ENCODE data around the gene PPP2R2B.
"Not testable (repeated sequence)": the region's sequence is repeated elsewhere in the genome, so short reads cannot be mapped to it uniquely, and the experiment has no call there.

PPP2R2B gene

DNA sequence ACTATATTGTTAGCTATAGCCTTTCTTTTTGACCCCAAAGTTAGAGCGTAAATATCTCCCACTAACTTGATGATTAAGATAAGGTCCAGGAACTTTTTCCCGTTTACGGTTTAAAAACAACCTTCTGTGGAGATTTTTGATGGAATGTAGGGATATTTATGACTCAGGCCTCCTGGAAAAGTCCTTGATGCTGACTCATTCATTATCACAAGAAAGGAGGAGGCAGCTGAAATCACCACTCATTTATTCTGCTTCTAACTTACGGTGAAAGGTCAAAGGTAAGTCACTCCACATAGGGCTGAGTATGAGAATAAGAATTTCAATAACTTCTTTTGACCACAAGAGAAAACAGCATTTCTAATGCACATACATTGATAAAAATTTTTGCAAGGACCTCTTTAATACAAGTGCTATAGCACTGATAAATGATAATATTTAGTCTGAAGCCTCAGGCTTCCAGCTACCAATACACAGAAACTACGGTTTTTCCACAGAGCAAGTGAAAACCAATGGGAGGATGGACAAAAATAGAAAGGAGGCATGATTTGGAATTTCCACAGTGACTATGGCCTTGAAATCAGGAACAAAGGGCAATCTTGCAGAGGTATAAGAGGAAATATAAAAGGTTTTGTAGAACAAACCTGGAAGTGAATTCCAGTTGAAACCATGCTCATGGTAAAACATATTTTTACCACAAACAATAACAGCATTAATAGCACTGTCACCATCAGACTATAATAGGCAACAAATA is 146.5 kb downstream of the PPP2R2B start:
- DNase-seq: no peak

DNA sequence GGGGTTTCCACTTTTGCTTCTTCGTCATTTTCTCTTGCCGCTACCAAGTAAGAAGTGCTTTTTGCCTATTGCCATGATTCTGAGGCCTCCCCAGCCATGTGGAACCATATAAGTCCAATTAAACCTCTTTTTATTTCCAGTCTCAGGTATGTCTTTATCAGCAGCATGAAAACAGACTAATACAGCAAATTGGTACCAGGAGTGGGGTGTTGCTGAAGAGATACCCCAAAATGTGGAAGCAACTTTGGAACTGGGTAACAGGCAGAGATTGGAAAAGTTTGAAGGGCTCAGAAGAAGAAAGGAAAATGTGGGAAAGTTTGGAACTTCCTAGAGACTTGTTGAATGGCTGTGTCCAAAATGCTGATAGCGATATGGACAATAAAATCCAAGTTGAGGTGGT is 149.8 kb downstream of the PPP2R2B start:
- not testable (repeated sequence) for DNase-seq

DNA sequence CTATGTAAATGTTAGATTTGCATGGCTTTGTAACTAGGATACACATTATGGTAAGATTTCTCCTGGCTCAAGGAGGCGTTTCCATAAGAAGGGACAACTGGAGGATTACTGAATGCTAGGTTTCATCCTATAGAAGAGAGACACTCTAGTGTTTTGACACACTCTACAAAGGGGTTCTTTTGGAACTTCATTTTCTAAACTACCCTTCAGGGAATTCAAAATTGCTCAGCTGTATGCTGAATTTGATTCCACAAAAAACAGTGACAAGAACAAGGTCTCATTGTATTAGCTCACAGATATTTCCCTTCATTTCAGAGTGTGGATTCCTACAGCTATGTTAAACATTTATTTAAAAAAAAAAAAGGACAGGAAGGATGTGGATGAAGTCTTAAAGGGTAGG is 151.7 kb downstream of the PPP2R2B start:
- DNase-seq: no peak

DNA sequence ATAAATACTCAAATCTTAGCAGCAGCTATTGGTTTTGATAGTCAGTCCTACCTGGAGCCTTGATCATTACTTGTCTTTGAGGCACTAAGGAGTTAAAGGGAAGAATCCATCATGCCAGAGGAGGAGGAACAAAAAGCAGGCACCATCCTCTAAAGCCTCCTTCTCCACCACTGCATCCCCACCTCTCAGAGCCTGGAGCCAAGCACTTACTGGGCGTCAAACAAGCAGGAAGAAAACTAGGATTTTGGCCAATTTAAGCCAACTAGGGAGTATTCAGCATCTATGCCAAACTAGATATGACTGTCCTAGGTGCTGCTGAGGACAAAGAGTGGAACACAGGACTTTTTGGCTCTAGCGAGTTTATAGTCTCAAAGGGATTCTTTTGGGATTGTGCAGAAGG is 152.5 kb downstream of the PPP2R2B start:
- DNase-seq: peak; percentile 38 to 40

DNA sequence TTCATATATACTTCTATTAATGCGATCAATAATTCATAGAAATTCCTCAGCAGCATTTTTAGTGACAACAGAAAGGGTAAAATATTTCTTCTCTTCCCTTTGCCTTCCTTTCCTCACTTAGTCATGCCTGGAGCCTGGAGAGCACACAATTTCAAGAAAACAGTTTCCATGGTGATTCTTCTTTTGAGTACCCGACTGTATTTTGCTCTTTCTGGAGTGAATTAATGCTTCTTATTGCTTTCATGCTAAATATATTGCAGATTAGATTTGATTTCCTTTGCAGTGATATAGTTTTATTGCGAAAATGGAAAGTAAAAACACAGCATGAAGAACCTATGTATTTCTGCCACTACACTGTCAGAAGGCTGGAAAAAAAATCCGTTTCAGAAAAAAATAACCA is 153.5 kb downstream of the PPP2R2B start:
- DNase-seq: no peak

DNA sequence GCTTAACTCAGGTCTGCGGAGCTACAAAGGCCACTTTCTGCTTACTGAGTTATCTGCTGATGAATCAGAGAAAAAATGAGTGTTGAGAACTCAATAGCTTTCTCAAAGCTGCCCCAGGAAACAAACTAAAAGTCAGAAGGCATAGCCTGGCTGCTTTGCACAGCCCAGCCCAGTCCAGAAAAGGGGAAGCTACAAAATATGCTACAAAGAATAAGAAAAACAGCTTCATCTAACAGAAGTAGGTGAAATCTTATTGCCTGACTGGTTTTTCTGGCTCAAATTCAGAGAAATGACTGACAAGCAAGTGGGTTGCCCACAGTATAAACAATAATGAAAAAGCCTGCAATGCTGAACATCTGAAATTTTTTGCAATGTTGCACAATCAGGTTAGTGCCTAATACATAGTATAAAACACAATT is 156.2 kb downstream of the PPP2R2B start:
- DNase-seq: peak in 1 of 2 experiments; percentile 19

DNA sequence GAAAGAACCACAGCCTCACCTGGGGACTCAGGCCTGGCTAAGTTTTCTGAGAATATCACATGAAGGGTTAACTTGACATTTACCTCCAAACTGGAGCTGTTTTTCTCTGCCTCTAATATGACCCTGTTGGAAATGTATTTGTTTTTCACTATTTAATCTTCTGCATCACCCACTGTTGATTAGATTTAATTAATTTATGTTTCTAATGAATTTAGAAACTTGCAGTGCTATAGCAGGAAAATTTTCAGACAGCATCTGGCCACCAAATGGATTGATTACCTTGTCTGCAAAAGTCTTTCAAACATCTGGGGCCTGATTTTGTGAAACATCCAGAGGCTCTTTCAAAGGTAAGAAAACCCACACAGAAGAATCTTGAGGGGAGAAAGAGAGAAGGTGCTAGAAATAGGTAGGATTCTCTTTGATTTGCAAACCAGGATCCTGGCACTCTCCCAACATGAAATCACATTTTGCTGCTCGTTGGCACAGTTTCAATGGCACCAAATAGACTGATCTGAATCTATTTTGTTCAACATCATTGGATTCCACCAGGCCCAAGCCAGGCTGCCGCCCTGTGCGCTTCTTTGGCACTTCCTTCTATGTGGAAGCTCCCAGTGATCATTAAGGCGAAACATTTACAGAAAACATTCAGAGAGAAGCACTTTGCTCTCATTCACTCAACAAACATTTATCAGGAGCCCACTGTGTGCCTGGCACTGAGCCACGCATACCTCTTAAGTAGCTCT is 157.3 kb downstream of the PPP2R2B start:
- peak; percentile 20 to 71 for DNase-seq

DNA sequence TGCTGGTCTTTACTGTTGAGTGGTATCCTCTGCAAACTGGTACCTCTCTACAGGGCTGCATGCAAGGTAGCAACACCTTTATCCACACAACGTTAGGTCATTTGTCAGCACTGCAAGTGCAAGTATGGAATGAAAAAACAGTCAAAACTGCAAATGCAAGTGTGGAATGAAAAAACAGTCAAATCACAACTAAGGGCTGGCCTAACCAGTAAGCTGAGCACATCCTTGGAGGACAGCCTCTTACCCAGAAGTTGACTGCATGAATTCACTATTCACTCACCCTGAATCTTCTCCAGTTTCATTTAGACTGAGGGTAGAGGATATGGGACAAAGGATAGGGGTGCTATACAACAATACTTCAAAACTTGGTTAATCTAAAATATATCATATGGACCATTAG is 158.4 kb downstream of the PPP2R2B start:
- no peak for DNase-seq

DNA sequence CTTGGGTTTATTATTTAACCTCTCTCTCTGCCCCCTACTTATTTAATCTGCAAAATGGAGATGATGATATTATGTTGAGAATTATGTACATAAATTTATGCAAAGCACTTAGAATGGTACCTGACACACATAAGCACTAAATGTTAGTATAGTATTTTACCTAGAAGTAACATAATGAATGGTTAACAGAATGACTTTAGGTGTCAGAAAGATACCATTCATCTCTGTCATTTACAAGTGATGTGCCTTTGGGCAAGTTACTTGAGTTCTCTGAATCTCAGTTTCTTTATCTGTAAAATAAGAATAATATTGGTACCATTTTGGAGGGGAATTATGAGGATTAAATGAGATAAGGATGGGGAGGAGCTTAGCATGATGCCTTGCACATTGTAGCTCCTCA is 159.4 kb downstream of the PPP2R2B start:
- DNase-seq: no peak

DNA sequence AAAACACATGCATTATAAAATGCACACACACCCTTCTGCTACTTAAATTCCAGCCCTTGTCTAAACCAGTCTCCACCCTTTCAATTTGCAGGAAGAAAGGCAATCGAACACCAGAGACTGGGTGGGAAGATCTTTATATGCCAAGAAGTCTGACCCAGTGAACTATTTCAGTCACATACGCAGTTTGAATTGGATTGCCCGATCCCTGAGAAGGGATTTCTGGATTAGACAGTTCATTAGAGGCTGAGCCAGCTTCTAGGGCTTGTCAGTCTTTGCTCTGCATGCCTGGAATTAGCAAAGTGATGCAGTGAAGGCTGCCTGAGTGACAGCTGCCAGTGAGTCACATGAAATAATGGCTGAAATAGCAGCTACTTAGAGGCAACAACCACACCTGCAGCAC is 159.9 kb downstream of the PPP2R2B start:
- DNase-seq: peak in 1 of 2 experiments; percentile 41

DNA sequence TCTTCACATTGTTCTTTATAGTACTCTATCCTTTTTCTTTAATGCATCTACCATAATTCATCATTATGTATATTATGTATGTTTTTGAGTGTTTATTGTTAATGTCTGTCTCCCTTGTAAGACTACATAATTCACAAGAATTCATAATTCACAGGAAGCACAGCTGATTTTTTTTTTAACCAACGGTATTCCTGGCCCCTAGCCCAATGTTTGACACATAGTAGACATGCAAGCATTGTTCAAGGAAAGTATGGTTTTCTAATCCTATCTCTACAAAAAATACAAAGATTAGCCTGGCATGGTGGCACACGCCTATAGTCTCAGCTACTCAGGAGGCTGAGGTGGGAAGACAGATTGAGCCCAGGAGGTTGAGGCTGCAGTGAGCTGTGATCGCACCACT is 160.6 kb downstream of the PPP2R2B start:
- no peak for DNase-seq

DNA sequence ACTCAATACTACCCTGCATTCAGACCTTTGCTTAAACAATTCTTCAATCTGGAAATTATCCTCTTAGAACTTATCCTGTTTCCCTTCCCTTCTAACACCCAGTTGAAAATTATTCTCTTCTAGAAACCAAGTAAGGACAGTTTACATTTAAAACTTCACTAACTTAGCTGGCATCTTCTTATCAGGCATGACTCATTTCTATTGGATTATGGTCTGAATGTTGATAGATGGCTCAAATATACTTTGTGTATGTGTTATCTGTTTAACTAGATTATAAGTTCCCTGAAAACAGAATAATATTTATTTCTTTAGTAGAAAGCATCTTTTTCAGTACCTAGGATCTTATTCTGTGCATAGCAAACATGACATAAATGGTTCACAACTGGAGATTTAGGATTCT is 161.9 kb downstream of the PPP2R2B start:
- no peak for DNase-seq

DNA sequence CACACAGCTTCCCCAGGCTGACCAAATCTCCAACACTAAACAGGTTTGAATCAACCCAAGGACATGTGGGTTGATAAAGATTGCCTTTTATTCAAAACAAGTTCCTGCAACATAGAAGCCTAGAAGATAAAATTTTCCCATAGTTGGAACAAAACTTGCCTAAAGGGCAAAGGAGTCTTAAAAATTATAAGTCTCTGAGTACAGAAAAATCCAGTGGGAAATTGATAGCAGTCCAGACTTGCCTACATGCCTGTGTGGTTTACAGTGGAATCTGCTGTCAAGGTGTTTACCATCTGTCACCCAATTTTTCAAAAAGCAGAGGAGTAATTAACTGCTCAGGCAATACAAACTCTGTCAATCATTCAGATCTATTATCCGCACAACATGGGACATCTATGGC is 168.2 kb downstream of the PPP2R2B start:
- no peak for DNase-seq

DNA sequence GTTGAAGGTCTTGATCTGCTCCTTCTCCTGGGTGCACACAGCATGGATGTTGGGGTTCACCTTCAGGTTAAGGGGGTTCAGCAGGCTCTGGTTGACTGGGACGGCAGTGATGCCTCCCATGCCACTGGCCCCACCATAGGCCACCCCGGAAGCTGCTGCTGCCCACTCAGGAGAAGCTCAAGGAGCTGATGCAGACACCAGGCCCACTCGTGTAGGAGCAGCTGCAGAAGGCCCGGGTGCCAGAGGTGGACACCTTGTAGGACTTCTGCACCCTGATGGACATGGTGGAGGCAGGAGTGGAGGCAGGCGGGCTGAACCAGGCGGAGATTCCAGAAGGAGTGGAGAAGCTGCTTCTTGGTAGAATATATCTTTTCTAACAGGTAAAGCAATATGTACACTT is 171.2 kb downstream of the PPP2R2B start:
- DNase-seq: no peak

DNA sequence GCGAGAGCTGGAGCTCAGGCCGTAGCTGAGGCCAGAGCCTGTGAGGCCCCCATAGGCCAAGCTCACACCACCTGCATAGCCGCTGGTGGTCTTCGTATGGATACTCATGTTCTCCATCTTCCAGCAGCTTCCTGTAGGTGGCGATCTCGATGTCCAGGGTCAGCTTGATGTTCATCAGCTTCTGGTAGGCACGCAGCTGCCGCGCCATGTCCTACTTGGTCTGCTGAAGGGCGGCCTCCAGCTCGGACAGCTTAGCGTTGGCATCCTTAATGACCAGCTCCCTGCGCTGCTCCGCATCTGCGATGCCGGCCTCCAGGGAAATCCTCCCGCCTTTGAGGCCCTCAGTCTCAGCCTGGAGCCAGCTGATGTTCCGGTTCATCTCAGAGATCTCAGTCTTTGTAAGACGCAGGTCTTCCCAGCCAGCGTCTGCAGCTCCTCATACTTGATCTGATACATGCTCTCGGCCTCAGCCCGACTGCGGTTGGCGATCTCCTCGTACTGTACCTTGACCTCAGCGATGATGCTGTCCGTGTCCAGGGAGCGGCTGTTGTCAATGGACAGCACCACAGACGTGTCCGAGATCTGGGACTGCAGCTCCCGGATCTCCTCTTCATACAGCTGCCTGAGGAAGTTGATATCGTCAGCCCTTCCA is 172.1 kb downstream of the PPP2R2B start:
- no peak for DNase-seq

DNA sequence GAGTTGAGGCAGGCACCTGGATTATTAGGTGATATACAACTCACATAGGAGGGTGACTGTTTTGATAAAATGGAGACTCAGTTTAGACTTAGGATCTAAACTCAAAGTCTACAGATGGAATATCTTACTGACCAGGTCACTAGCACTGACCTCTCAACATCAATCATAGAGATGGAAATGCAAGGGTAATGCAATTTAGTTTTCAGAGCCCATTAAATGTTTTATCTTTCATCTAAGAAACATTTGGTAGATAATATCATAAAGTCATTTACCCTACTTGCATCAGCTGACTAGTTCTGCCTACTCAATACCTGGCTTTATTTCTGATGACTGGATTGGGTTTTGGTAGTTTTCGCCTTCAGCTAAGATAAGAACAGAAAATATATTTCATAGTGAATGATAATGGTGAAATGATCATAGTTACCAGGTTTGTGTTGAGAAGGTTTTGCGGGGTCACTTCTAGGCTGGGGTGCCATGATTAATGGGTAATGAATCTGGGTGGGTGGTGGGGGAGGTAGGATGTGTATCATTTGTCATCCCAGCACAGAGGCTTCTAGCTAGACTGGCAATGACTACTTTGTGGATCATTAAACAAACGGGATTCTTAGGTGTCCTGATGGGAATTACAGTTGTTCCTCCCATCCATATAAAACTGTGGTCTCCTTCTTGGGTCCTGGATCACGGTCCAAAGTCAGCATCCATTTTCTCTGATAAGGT is 173.4 kb downstream of the PPP2R2B start:
- no peak for DNase-seq

DNA sequence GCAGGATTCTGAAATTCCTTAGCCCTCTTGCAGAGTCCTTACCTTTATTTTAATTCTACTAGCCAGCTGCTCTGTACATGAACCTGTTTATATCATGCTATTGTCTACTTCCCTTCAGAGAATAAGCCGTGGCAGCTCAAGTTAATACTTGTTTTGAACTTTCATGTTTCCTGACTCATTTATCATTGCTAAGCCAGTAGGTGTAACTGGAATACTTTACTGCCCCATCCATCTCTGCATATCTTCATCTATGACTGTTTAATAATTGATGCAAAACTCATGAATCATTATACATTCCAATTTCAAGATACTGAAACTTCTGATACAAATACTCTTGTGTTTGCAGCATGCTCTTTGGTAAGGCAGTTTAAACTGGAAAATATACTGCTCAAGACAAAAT is 174.7 kb downstream of the PPP2R2B start:
- no peak for DNase-seq

DNA sequence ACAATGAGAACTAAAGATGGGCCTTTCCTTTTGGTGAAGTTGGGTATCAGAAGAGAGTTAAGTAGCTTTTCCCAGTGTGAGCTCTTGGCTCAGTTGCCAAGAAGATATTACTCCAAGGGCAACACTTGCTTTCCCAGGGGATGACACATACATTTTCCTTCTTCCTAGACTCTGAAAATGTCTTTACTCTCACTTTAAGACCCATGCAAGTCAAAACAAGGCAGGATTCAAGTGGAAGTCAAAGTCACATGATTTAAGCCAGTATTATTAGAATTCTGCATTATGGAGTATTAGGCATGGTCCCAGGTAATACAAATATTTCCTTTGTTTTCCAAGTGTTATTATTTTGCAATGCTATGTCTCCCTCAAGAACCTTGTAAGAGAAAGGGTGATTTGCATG is 175.1 kb downstream of the PPP2R2B start:
- no peak for DNase-seq

DNA sequence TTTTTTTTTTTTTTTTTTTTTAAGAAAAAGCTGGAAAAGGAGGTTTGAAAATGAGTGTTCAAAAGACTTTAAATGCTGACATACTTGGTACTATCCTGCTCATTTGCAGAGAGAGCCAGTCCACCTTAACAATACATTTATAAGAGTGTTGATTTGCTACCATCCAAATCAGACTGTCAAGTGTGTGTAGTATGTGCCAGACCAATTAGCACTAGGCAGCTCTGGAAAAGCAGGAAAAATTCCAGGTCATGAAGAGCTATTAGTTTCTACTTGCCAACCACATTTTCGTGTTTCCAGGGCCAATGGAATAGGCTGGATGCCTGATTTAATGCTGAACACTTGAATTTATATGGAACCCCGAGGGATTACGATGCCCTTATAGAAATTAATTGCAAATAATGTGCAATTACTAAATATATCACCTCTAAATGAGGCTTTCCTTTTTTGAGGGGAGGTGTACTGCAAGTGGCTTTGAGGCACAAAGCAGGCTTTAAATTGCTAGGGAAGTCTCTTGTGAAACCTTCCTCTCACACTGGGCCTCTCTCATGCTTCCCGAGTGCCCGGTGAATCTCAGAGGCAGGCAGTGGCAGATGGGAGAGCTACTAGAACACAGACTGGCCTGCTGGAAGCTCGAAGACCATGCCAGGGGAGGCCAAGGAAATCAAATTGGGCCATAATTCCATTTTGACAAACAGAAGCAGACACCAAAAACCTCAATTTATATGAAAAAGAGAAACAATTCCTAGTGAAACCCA is 178.7 kb downstream of the PPP2R2B start:
- peak; percentile 81 to 89 for DNase-seq

DNA sequence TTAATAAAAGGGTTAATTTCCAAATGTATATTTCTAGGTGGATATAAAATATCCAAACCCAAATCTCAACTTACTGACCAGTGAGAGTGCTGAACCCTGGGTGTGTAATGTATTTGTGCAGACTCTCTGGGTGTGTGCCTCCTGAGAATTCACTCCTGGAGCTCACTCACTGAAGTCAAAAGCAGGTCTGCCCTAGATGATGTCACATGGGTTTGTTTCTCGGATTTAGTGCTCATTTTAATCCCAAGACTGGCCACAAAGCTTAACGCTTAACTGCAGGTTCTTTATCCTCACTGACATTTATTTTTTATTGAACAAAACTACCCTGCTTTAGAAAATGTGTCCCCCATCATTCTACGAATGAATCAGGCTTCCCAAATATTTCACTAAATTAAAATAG is 179.4 kb downstream of the PPP2R2B start:
- peak in 1 of 2 experiments; percentile 24 for DNase-seq

DNA sequence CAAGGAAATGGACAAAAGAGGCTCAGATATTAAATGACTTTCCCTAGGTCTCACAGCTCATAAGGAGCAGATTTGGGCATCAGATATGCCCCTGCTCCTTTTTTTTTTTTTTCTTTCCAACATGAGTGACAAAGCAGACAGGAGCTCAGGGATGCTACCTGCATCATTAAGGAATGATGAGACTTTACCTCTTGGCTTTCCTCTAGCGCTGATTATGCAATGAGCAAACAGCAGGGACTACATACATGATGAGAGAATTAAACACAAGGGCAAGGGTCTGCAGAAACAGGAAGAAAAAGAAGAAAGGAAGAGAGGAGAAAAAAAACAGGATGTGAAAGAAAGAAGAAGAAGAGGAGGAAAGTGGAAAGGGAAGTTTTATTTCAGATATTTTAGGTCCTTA is 179.9 kb downstream of the PPP2R2B start:
- DNase-seq: no peak

DNA sequence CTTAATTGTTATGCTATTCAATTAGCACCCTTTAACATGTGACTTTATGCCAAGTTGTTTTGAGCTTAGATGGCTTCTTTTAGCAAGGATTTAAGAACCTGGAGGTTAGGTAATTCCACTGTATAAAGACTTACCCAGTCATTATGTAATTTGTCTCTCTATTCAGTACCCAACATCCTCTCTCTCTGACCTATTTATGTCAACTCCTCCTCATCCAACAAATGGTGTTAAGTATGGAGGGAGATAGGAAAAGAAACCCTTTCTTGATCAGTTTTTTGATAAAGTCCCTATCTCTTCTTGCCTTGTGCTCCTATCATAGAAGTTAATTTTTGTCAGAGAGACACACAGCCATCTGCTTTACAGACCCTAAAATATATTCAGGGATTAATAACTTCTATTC is 181.3 kb downstream of the PPP2R2B start:
- DNase-seq: no peak

DNA sequence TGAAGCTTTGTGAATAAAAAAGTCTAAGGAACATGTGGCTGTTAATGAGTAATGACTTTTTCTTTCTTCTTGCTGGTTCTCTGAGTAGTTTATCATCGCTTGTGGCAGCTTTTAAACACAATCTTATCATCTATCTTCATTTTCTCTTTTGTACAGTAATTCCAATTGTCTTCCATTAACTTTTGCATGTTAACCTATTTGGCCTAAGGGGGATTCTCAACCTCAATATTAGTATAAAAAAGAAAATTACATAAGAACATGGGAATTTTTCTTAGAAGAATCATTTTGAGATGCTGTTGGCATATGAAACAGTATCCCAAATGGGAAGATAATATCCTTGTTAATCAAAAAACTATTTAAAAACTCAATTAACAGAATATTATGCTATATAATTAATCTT is 182.9 kb downstream of the PPP2R2B start:
- no peak for DNase-seq

Data from NCI-H446 (cell line).